GM19397 (cell line): ENCODE data around the gene DPAGT1.

ENCODE experiments used
- ATAC-seq: cut with Tn5 transposase; IDR thresholded peaks from one replicate; pipeline ENCODE4 v1.9.1; 2021; ENCODE audit warnings: mild to moderate bottlenecking, moderate library complexity; ENCODE audit not compliant: unreplicated experiment

Gene DPAGT1

DNA sequence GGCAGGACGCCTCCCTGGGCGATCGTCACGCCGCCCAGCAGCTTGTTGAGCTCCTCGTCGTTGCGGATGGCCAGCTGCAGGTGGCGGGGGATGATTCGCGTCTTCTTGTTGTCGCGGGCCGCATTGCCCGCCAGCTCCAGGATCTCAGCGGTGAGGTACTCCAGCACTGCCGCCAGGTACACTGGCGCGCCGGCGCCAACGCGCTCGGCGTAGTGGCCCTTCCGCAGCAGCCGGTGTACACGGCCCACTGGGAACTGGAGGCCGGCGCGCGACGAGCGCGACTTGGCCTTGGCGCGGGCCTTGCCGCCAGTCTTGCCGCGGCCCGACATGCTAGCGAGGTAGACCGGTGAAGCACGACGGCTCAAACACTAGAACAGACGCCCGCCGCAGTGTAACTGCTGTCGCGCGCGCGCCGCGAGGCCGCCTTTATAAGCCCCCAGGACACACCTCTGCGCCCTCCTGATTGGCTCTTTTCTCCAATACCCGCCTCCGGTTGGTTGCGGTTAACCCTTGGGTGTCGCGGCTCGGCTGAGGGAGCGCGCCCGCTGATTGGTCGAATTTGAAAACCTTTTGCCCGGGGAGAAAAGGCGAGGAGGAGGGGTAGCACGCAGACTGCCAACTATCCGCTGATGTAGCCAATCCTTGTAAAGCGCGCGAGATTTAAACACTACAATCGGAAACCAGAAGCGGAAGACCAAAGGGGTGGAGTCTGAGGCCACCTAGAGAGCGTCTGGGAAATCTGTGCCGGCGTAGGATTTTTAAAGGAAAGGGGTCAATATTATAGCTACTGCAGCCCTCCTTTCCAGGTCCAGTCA lies 6.4 kb downstream of the DPAGT1 start:
- ATAC-seq, result peak; percentile 76

DNA sequence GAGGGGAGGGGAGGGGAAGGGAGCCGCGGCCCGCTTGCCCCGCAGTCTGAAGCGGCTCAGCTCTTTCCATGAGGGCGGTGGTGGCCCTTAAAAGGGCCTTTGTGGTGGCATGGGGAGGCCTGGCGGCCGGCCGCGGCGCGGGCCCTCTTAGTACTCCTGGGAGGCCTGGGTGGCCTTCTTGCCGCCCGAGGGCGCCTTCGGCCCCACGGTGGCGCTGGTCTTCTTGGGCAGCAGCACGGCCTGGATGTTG lies 6.9 kb downstream of the DPAGT1 start:
- ATAC-seq, result peak; percentile 41

DNA sequence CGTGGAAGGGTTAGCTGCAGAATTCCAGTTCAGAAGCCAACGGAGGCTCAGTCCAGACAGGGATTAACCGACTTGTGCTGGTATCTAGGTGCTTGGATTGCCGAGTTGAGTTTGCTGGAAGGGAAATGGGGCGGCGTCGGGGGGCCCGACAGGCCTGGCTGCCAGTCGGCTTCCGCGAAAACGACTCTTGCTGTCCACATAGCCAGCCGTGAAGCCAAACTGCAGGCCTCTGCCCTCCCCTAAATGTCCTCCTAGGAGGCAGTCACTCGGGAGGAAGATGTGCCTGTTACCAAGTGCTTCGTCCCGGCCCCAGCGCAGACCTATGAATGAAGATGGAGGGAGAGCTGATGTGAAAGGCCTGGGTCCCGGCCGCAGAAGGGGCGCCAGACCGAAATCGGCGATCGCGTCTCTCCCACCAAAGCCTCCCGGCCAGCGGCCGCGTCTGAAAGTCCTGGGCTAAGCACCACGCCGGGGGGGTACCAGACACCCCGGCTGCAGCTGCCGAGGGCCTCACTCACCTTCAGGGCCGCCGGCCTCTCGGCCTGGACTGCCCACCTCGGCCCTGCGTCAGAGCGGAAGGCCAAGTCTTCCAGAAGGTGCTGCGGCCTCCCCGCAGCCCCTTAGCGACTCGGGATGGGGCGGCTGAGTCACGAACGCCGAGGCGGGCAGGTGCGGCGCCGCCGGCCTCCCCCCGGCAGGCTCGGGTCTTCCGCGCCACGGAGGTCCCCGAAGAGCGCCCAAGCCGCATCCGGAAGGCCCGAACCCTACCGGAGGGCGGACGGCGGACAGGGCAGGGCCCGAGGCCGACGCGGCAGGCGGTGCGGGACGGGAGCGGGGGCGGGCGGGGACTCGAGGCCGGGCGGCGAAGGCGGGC lies 7.5 kb downstream of the DPAGT1 start:
- peak; percentile 5 for ATAC-seq

- no peak for ATAC-seq
These were observed 8.5 kb downstream of the DPAGT1 start for GRCh38 chr11:119092880-119093842.

GRCh38 chr11:119091966-119092879 lies 9.4 kb downstream of the DPAGT1 start:
- ATAC-seq, result no peak

- no peak for ATAC-seq
These were observed 10.5 kb downstream of the DPAGT1 start for GRCh38 chr11:119091178-119091577.

GRCh38 chr11:119089319-119089718 lies 12.3 kb downstream of the DPAGT1 start:
- no peak for ATAC-seq

GRCh38 chr11:119088406-119088805 lies 13.2 kb downstream of the DPAGT1 start:
- ATAC-seq, result no peak

- ATAC-seq, result no peak
These were observed 13.9 kb downstream of the DPAGT1 start for GRCh38 chr11:119087747-119088241.

GRCh38 chr11:119087123-119087522 lies 14.5 kb downstream of the DPAGT1 start:
- ATAC-seq, result no peak

DNA sequence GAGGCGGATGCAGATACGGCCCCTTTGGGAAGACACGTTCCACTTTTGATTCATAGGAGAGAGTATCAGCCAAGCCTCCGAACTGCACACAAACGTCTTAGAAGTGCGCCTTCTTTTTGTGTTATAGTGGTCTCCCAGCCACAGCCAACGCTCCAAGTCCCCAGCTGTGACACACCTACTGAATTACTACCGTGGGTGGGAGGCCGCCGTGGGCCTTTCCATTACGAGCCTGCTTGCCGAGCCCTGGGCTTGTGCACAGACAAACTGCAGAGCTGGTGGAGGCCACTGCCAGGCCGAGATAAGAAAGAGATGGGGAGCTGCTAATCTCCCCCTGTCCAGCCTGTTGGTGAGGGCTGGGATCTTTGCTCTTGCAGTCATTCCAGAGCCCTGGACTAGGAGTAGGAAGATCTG lies 16.2 kb downstream of the DPAGT1 start:
- ATAC-seq, result peak; percentile 12

DNA sequence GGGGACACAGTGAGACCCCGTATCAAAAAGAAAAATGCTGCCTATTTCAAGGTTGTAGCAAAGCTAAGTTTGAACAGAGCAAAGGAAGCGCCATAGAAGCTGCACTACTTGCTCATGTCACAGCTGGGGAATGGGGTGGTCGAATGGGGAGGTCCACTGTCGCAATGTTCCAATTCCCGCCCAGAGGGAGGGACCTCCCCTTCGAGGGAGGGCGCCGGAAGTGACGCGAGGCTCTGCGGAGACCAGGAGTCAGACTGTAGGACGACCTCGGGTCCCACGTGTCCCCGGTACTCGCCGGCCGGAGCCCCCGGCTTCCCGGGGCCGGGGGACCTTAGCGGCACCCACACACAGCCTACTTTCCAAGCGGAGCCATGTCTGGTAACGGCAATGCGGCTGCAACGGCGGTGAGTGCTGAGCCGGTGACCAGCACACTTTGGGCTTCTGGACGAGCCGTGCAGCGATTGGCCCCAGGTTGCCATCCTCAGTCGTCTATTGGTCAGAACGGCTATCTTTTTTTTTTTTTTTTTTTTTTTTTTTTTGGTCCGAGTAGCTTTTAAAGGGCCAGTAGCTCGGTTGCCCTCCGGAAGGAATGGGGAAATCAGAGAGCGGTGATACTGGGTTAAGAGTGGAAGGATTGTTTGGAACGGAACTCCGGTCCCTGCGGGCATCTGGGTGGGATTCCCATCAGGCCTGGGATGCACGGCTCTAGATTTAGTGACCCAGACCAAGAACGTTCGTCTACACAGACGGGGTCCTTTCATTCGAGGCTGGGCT lies 16.8 kb downstream of the DPAGT1 start, which contains the start of gene HMBS:
Gene HMBS (plus strand): TSS at position 219 of the 774 bp plus-strand sequence. CDS start 153 bp downstream, at position 372.
- ATAC-seq, result peak; percentile 92

- ATAC-seq, result no peak
These were observed 19.9 kb downstream of the DPAGT1 start for GRCh38 chr11:119081682-119082260.

DNA sequence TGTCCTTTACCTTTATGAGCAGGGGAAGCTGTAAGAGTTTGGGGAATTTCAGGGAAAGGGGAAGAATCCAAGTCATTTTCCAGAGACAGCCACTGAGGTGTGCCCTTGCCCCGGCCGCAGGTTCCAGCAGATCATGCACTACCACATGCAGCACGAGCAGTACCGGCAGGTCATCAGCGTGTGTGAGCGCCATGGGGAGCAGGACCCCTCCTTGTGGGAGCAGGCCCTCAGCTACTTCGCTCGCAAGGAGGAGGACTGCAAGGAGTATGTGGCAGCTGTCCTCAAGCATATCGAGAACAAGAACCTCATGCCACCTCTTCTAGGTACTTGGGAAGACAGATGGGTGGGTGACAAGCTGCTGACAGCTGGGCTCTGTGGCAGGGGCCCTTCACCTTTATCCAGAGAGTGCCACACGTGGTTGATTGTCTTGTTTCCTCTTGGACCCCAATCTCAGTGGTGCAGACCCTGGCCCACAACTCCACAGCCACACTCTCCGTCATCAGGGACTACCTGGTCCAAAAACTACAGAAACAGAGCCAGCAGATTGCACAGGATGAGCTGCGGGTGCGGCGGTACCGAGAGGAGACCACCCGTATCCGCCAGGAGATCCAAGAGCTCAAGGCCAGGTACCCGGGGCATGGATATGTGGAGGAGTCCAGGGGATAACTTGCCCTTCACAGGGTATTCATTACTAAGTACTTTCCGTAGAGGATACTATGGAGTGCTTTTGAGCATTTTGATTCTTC lies 22.8 kb downstream of the DPAGT1 start:
- ATAC-seq, result no peak

DNA sequence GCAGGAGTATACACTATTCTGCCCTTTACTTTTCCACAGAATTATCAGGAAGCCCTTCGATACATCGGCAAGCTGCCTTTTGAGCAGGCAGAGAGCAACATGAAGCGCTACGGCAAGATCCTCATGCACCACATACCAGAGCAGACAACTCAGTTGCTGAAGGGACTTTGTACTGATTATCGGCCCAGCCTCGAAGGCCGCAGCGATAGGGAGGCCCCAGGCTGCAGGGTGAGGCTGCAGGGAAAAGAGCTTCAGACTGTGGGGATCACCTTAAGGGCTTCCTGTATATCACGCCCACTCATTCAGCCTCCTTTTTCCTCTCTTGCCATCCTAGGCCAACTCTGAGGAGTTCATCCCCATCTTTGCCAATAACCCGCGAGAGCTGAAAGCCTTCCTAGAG lies 23.8 kb downstream of the DPAGT1 start:
- ATAC-seq, result no peak

GRCh38 chr11:119067371-119068222 lies 34.1 kb downstream of the DPAGT1 start, which contains the start of gene VPS11:
TSS of gene VPS11 (plus strand) at chr11:119067818. CDS start at chr11:119067824, 6 bp downstream.
- ATAC-seq, result peak; percentile 92

GRCh38 chr11:119065369-119065768 lies 36.3 kb downstream of the DPAGT1 start:
- ATAC-seq, result no peak
